UCSD-AML1 (cell line): ENCODE measurements around the gene MAPRE3.
A peak's percentile ranks its signal among the peaks of the same experiment; 100 is the strongest.

ENCODE experiments used
- DNase-seq: peaks from one replicate; lab custom pipeline; 2025; ENCODE audit not compliant: unreplicated experiment; lab: John Stamatoyannopoulos, UW

MAPRE3 gene

DNA sequence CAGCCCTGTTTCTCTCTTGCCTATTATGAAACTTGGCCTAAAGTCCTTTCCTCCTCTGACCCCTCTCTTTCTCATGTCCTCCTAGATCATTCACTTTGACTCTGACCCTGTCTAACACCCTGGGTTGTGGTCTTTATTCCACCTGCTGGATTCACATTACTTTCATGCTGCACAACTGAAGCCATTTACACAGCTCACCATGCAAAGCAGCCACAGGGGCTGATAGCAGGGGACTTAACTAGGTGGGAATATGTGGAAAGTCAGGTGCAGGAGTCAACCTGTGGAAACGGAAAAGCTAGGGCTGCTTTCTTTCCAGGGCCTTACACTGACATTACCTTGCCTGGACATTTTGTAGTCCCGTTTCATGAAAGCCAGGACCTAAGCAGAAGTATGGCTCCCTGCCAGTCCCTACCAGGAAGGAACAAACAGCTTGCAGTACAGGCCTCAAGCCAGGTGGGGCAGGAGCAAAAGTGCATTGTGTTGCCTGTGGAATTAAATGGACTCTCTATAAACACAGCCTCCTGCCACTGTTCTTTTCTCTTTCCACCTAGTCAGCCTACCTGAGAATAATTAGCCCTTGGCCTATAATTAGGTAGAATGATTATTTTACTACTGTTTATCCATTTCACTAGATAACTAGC lies 11.8 kb downstream of the MAPRE3 start:
- DNase-seq, result peak; percentile 26

DNA sequence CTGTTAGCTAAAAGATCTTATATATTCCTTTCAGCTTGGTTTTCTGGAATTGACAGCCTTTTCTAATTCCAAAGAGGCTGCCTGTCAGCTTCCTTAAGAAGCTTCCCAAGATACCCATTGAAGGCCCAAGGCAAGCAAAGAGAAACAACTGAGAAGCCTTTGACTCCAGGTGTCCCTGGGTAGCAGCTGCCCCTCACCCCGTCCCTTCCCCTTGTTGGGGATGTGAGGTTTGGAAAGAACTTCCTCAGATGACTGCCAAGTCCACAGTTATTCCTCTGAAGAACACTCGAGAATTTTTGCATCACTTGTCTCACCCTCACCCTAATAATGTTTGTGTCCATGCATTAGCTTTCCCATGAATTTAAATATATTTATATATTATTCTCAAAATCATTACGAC lies 13.3 kb downstream of the MAPRE3 start:
- DNase-seq, result no peak

DNA sequence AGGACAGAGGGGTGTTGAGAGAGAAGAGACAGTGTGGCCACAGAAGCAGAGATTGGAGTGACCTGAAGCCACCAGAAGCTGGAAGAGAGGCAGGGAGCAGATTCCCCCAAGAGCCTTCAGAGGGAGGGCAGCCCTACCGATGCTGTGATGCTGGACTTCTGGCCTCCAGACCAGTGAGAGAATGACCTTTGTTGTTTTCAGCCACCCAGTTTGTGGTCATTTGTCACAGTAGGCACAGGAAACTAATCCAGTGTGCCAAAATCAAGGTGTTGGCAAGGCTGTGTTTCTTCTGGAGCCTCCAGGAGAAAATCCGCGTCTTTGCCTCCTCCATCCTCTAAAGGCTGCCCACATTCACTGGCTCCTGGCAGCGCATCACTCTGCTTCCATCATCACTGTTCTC lies 15.4 kb downstream of the MAPRE3 start:
- DNase-seq, result no peak

- no peak for DNase-seq
Observed at GRCh38 chr2:26986576-26986975, 16.1 kb downstream of the MAPRE3 start.

DNA sequence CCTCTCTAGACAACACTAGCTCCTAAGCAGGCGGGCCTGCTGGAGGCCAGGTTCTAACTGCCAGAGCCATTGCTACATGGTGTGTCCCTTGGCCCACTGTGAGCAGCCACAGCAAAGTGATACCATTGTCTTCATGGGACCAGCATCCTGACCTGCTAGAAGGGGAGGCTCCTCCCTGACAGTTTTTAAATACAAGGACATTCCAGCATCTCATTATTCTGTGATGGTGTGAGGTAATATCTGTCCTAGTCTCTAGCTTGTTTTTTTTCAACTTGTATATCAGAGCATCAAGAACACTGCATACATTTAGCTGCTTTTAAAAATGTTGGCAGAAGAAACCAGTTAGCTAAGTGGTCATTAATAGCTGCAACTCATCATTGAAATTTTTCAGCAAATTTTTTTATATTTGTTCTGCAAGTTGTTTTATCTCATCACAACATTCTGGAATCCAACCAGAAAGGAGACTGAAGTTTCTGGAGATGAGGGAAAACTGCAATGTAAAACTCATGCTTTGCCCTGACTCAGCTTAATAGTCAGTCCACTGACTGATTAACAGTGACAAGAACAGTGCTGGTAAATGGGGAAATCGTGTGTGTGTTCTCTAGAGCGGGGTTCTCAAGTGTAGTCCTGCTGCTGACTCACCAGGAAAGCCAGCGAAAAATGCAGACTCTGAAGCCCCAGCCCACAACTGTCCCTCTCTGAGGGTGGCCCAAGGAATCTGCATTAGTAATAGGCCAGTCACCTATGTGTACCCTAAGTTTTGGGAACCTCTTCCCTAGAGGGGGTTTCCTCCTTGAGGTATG lies 17.8 kb downstream of the MAPRE3 start:
- no peak for DNase-seq

DNA sequence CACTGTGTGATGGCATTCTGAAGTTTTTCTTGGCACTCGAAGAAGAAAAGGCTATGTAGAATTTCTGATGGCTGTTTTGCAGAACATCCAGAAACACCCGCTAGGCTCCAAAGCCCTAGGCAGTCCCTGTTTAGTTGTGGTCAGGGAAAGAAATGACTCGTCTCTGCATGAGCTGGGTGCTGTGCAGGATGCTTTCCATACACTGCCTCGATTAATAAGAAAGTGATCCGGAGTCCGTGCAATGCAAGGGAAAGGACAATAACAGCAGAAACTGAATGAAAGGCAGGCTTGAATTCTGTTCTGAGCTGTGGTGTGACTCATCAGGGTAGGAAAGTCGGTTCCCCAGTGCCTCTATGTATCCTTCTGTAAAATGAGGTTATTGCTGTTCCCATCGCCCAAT lies 18.7 kb downstream of the MAPRE3 start:
- no peak for DNase-seq

GRCh38 chr2:26991717-26992116 lies 21.3 kb downstream of the MAPRE3 start:
- no peak for DNase-seq

DNA sequence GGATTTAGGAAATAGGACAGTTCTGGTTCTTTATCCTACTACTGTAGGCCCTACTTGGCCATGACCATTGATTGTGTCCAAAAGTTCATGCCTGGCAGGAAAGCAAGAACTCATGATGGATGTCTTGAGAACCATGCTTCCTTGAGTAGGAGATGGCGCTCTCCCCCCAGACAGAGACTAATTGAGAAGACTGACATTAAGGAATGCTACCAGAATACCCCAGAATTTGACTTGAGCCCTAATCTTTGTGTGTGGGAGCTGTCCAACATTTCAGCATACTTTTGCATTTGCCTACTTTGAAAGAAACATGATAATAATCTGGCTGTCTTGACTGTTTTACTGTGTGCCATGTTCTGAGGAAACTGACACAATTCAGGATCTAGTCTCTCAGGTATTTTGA lies 23.3 kb downstream of the MAPRE3 start:
- no peak for DNase-seq

DNA sequence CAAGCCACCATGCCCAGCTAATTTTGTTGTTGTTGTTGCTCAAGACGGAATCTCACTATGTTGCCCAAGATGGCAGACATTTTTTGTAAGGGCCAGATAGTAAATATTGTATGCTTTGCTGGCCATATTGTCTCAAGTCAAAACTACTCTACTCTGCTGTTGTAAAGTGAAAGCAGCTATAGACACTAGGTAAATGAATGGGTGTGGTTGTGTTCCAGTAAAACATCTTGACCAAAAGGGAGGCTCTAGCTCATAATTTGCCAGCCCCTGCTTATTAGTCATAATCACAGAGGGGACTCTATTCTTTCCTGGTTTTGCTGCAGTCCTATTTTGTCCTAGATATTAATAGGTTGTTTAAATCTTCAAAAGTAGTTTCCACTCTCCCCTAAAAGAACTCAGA lies 24.5 kb downstream of the MAPRE3 start:
- no peak for DNase-seq

GRCh38 chr2:26997394-26997793 lies 27.0 kb downstream of the MAPRE3 start:
- no peak for DNase-seq

- DNase-seq, result no peak
Observed at GRCh38 chr2:26998323-26998722, 27.9 kb downstream of the MAPRE3 start.

- no peak for DNase-seq
Observed at GRCh38 chr2:27000228-27000627, 29.8 kb downstream of the MAPRE3 start.

- no peak for DNase-seq
Observed at GRCh38 chr2:27000995-27001394, 30.6 kb downstream of the MAPRE3 start.

DNA sequence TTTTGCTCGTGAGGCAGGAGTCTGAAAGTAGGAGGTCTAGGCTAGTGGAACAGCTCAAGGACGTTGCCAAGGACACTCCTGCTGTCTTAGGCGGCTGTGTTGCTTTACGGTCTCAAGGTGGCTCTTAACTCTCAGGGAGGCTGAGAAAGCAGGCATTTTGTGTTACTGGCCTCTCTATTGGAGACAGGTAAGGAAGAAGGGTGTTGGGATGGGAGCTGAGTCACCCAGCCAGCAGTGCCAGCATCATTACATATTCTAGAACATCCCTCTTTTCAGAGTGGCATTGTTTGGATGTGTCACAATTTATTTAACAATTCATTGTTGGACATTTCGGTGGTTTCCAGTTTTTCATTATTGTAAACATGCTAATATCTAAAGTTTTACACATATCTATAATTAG lies 31.5 kb downstream of the MAPRE3 start:
- no peak for DNase-seq

DNA sequence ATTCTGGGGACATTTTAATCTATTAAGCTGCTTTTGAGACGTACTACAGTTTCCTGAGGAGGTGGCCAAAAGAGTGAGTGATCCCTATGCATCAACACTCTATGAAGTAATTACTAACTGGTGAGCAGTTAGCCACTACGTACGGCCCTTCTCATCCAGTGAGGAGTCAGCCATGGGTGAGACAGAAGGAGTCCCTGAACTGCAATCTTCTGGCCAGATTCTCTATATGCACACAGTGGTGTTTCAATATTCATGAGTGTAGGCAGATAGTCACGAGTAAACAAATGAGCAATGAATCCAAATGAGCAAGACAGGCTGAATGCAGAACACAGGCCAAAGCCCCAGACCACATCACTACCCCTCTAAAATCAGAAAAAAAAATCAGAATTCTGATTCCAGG lies 32.6 kb downstream of the MAPRE3 start:
- no peak for DNase-seq

DNA sequence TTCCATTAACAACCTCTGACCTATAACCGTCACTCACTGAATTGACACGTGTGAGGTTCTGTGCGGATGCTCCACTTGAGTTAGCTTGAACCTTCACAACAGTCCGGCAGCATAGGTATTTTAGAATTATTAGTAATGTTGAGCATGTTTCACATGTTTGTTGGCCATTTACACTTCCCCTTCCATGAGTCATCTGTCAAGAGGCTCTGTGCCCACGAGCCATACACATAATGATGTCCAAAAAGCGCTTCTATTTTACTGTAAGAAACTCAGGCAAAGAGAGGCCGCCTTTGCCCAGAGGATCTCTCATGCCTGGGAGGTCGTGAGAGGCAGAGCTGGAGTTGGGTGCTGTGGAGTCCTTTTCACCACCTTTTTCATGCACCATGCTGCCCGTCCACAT lies 33.4 kb downstream of the MAPRE3 start:
- DNase-seq, result no peak

- DNase-seq, result no peak
Observed at GRCh38 chr2:27006602-27007415, 36.4 kb downstream of the MAPRE3 start.

DNA sequence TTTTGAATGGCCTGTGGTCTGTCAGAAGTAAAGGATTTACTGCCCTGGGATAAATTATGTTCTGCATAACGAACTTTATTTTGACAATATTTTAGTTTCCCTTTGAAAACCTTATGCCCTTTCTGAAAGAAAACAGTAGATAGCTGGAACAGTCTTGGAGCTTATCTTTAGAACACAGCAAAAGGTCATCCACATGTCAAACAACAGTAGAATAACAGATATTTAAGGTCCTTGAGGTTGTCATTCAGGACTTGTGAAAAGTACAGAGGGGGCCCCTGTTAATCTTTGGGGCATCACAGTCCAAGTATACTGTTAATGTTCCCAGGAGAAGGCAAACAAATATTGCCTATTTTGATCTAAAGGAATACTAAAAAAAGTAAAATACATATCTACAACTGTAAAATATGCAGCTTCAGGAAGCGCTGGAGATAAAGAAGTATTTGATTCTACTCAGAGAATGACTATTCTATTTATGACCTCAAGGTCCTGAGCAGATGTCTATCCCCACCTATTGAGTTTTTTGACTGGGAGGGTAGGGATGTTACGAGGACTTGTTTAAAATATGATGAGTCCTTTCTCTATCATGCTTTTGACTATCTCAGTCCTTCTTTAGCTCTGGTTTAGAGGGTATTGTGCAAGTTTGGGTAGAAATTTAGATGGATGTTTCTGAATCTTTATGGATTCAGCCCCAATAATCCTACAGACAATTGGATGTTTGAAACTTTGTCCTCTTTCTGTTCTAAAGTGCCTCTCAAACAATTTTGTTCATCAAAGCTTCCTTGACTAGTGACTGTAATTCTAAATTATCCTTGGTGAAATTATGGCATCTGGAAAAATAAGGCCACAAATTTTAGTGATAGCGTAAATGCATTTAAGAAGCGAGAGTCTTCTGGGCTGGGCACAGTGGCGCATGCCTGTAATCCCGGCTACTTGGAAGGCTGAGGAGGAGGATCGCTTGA lies 37.3 kb downstream of the MAPRE3 start:
- DNase-seq, result no peak

- DNase-seq, result no peak
Observed at GRCh38 chr2:27008678-27009077, 38.2 kb downstream of the MAPRE3 start.

- no peak for DNase-seq
Observed at GRCh38 chr2:27009083-27009482, 38.6 kb downstream of the MAPRE3 start.

DNA sequence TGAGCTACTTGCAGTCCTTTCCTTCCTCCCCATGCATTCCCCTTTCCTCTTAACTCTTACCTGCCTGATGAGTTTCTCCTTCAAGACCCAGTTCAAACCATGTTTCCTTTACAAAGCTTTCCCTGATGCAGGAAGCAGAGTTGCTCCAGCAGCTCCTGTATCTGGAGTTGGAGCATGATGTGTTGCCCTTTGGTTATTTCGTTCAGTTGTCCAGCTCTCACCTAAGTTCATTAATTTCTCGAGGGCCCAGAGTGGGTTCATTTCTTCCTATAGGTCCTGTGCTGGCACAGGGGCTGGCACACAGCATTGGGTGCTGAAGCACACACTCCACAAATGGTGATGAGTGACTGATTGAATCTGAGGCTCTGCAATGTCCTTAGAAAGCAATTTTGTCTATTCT lies 39.3 kb downstream of the MAPRE3 start:
- DNase-seq, result no peak
